A549 (cell line): ENCODE data around the gene SCUBE1. TPM values are rescaled to one million over a fixed set of nuclear protein-coding genes. Genes with fewer than 3 reads are reported as not detected.

Source experiments
- ATAC-seq, 2 experiments: fragments of 200-7000 bp in 1 of 2; fragments of >200 bp in 1 of 2; cut with Nextera tagmentation in 1 of 2; cut with Tn5 transposase in 1 of 2; 3 replicates each; pipeline versions ENCODE4 v1.8.0 to v1.9.1; 2018 to 2020; ENCODE audit warnings: mild to moderate bottlenecking in 1 of 2, moderate library complexity in 1 of 2
- CTCF ChIA-PET: fragments of 300-600 bp; sonication (Branson Sonifier 250); formaldehyde crosslinking; extraction: SDS; loops from one replicate; lab custom pipeline; 2021; ENCODE audit warnings: antibody characterized with exemption, inconsistent platforms; lab: Yijun Ruan, JAX
- POLR2A ChIA-PET: fragments of 350-600 bp; formaldehyde crosslinking; extraction: SDS; loops from one replicate; lab custom pipeline; 2021; ENCODE audit warnings: antibody characterized with exemption, inconsistent platforms; lab: Yijun Ruan, JAX
- DNase-seq, 2 experiments: peaks; one replicate each; pipeline versions ENCODE4 v3.0.0 to v3.0.0-alpha.2; 2011 to 2016; ENCODE audit warnings: low read depth in 1 of 2, low spot score in 1 of 2
- FAIRE-seq: peaks from 2 replicates; lab custom pipeline; 2011; peaks lifted over from hg19 to GRCh38; lab: Jason Lieb, UNC
- H3K27ac ChIP-seq, 2 experiments: fragments of >200 bp; sonication (Bioruptor Twin); formaldehyde crosslinking; 3 replicates each; pipeline ENCODE4 v1.5.1; 2016 to 2017
- H3K4me1 ChIP-seq: fragments of >200 bp; sonication (Bioruptor Twin); formaldehyde crosslinking; 3 replicates; pipeline ENCODE4 v1.6.1; 2016
- H3K4me2 ChIP-seq: fragments of >200 bp; sonication (Bioruptor Twin); formaldehyde crosslinking; 3 replicates; pipeline ENCODE4 v1.6.1; 2016
- H3K4me3 ChIP-seq: fragments of >200 bp; sonication (Bioruptor Twin); formaldehyde crosslinking; 3 replicates; pipeline ENCODE4 v1.5.1; 2016
- H3K9me3 ChIP-seq: fragments of >200 bp; sonication (Bioruptor Twin); formaldehyde crosslinking; 3 replicates; pipeline ENCODE4 v1.6.1; 2016
- EHF ChIP-seq: fragments of 250-450 bp; sonication (Bioruptor Pico); IDR thresholded peaks from 2 replicates; pipeline ENCODE4 v1.5.0; 2020; ENCODE audit warnings: mild to moderate bottlenecking
- FOXS1 ChIP-seq: fragments of 250-450 bp; sonication (Bioruptor Pico); IDR thresholded peaks from 2 replicates; pipeline ENCODE4 v1.5.0; 2020; ENCODE audit warnings: mild to moderate bottlenecking, moderate library complexity
- HES2 ChIP-seq: fragments of >200 bp; sonication (Bioruptor Twin); formaldehyde crosslinking; IDR thresholded peaks from 2 replicates; pipeline ENCODE4 v1.6.1; 2016
- HOXB5 ChIP-seq: fragments of 250-450 bp; sonication (Bioruptor Pico); IDR thresholded peaks from 2 replicates; pipeline ENCODE4 v1.5.0; 2020; ENCODE audit warnings: mild to moderate bottlenecking, moderate library complexity
- JUN ChIP-seq, 2 experiments: fragments of >200 bp; sonication (Bioruptor Twin); formaldehyde crosslinking; IDR thresholded peaks; 2 replicates in 1 of 2; 3 replicates in 1 of 2; pipeline ENCODE4 v1.6.1; 2016 to 2017
- KDM5A ChIP-seq: fragments of 200-600 bp; sonication (generic); IDR thresholded peaks from 2 replicates; pipeline ENCODE4 v1.6.1; 2016; ENCODE audit warnings: antibody characterized with exemption, mild to moderate bottlenecking
- MAX ChIP-seq: IDR thresholded peaks from 2 replicates; pipeline ENCODE4 v1.6.1; 2012
- PBX3 ChIP-seq: IDR thresholded peaks from 2 replicates; pipeline ENCODE4 v1.6.1; 2012
- POLR2A ChIP-seq: IDR thresholded peaks from 2 replicates; pipeline ENCODE4 v1.6.1; 2012; ENCODE audit warnings: mild to moderate bottlenecking, low read length
- RAD21 ChIP-seq, 2 experiments: fragments of >200 bp in 1 of 2; sonication (Bioruptor Twin) in 1 of 2; formaldehyde crosslinking in 1 of 2; IDR thresholded peaks in 1 of 2; conservative IDR thresholded peaks in 1 of 2; 2 replicates in 1 of 2; 3 replicates in 1 of 2; pipeline ENCODE4 v1.6.1; 2012 to 2018; ENCODE audit warnings: inconsistent platforms in 1 of 2
- RARB ChIP-seq: fragments of 250-450 bp; sonication (Bioruptor Pico); IDR thresholded peaks from 2 replicates; pipeline ENCODE4 v1.8.0; 2021; ENCODE audit warnings: mild to moderate bottlenecking, moderate library complexity
- SMC3 ChIP-seq: fragments of >200 bp; sonication (Bioruptor Twin); formaldehyde crosslinking; IDR thresholded peaks from 3 replicates; pipeline ENCODE4 v1.6.1; 2018; ENCODE audit warnings: inconsistent platforms
- SREBF2 ChIP-seq: fragments of 450-650 bp; IDR thresholded peaks from 2 replicates; pipeline ENCODE4 v1.6.1; 2014; ENCODE audit warnings: mild to moderate bottlenecking, moderate library complexity
- WGBS: methylation state at CpG from one replicate; pipeline ENCODE4 v1.1.6; 2017; ENCODE audit errors: missing lambda C conversion rate; 5-methylcytosine and 5-hydroxymethylcytosine counted together
- polyA plus RNA-seq, 4 experiments: library from polyadenylated mRNA; depleted of rRNA in 3 of 4; stranded (reverse); fragments of >200 nt; fragmentation: RNase III in 1 of 4; extraction: RNeasy Plus Mini Kit Qiagen cat#74134 plus additional on column Dnase treatment in 1 of 4; gene quantifications; 2 replicates in 3 of 4; 3 replicates in 1 of 4; pipeline ENCODE4 v1.2.3, GENCODE V29; 2011 to 2017

The SCUBE1 gene
- polyA plus RNA-seq, 2 of the 4 experiments (the other 2 are of a cell fraction) = 0.01 to 0.12 TPM

GRCh38 chr22:43298062-43298801 lies 44.9 kb downstream of the SCUBE1 start:
- Histone ChIP-seq H3K4me3 (no peak overlapping the region), H3K27ac (no peak overlapping the region), H3K9me3 (no peaks in the 10 kb centered on the region), H3K4me2 (no peak overlapping the region), H3K4me1 (peaks cover 13% of the 10 kb centered on the region)
- 71% methylated on average over 10 of the region's 18 CpGs for WGBS
- POLR2A ChIA-PET = no interaction called here
- no peak for FAIRE-seq
- no peak for TF ChIP-seq MAX
- no peak for TF ChIP-seq KDM5A
- CTCF ChIA-PET = interaction anchor here (2.4 kb wide), 1 partner anchor 48 kb away, joined by 9 read pairs; no protein-coding TSS in a partner anchor
- no peak for DNase-seq
- ATAC-seq = no peak

- ChIA-PET CTCF (interaction anchor here (0.7 to 2.4 kb wide), 3 partner anchors 25 to 92 kb away, joined by 3 to 9 read pairs (median 5); no protein-coding TSS in a partner anchor), POLR2A (no interaction called here)
- 83% methylated on average over 16 of the region's 18 CpGs for WGBS
- Histone ChIP-seq H3K4me1 (peaks cover 15% of the 10 kb centered on the region), H3K4me2 (no peak overlapping the region), H3K4me3 (no peak overlapping the region), H3K9me3 (no peaks in the 10 kb centered on the region), H3K27ac (no peak overlapping the region)
- DNase-seq = no peak
- ATAC-seq = no peak
- no peak for TF ChIP-seq RARB (CRISPR knock-in tag)
- no peak for TF ChIP-seq HES2
- TF ChIP-seq SREBF2 = no peak
- no peak for TF ChIP-seq POLR2A
- TF ChIP-seq EHF = no peak
- no peak for FAIRE-seq
Observed at GRCh38 chr22:43297270-43298061, 45.7 kb downstream of the SCUBE1 start.

- 76% methylated on average over 6 of the region's 16 CpGs for WGBS
- ChIA-PET POLR2A (no interaction called here), CTCF (interaction anchor here (1.4 to 2.4 kb wide), 2 partner anchors 23 to 50 kb away, joined by 5 to 9 read pairs; no protein-coding TSS in a partner anchor)
- no peak for DNase-seq
- no peaks in the 10 kb centered on the region for H3K9me3 ChIP-seq
- no peak overlapping the region for H3K27ac ChIP-seq
- no peak for TF ChIP-seq JUN (IDR thresholded peaks at IDR 0.05)
- ATAC-seq = no peak
- no peak overlapping the region for H3K4me3 ChIP-seq
- no peak overlapping the region for H3K4me2 ChIP-seq
- peaks cover 15% of the 10 kb centered on the region for H3K4me1 ChIP-seq
- no peak for FAIRE-seq
Observed at GRCh38 chr22:43296276-43296902, 46.8 kb downstream of the SCUBE1 start.

GRCh38 chr22:43295660-43296059 lies 47.5 kb downstream of the SCUBE1 start:
- no peak for ATAC-seq
- no peak for DNase-seq
- FAIRE-seq = no peak
- Histone ChIP-seq H3K9me3 (no peaks in the 10 kb centered on the region), H3K4me1 (peaks cover 15% of the 10 kb centered on the region), H3K4me3 (no peak overlapping the region), H3K4me2 (no peak overlapping the region), H3K27ac (no peak overlapping the region)
- 75% methylated on average over 5 of the region's 6 CpGs for WGBS
- CTCF ChIA-PET = interaction anchor here (1.4 to 2.4 kb wide), 2 partner anchors 23 to 50 kb away, joined by 5 to 9 read pairs; no protein-coding TSS in a partner anchor
- TF ChIP-seq PBX3 (no peak), FOXS1 (CRISPR knock-in tag) (no peak), HOXB5 (CRISPR knock-in tag) (no peak), RAD21 (conservative IDR thresholded peaks at IDR 0.05 in 1 of 2, IDR thresholded peaks at IDR 0.05 in 1 of 2) (no peak), SMC3 (no peak)
- POLR2A ChIA-PET = no interaction called here
